Measurements from ENCODE around the gene NUP50. TPM values are rescaled to one million over a fixed set of nuclear protein-coding genes. Genes with fewer than 3 reads are reported as not detected.

Gene NUP50, protein sequence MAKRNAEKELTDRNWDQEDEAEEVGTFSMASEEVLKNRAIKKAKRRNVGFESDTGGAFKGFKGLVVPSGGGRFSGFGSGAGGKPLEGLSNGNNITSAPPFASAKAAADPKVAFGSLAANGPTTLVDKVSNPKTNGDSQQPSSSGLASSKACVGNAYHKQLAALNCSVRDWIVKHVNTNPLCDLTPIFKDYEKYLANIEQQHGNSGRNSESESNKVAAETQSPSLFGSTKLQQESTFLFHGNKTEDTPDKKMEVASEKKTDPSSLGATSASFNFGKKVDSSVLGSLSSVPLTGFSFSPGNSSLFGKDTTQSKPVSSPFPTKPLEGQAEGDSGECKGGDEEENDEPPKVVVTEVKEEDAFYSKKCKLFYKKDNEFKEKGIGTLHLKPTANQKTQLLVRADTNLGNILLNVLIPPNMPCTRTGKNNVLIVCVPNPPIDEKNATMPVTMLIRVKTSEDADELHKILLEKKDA
- total RNA-seq (2014; rRNA removed; shearing (Covaris generic)): 52.2 and 58.6 TPM in 2 replicates

DNA sequence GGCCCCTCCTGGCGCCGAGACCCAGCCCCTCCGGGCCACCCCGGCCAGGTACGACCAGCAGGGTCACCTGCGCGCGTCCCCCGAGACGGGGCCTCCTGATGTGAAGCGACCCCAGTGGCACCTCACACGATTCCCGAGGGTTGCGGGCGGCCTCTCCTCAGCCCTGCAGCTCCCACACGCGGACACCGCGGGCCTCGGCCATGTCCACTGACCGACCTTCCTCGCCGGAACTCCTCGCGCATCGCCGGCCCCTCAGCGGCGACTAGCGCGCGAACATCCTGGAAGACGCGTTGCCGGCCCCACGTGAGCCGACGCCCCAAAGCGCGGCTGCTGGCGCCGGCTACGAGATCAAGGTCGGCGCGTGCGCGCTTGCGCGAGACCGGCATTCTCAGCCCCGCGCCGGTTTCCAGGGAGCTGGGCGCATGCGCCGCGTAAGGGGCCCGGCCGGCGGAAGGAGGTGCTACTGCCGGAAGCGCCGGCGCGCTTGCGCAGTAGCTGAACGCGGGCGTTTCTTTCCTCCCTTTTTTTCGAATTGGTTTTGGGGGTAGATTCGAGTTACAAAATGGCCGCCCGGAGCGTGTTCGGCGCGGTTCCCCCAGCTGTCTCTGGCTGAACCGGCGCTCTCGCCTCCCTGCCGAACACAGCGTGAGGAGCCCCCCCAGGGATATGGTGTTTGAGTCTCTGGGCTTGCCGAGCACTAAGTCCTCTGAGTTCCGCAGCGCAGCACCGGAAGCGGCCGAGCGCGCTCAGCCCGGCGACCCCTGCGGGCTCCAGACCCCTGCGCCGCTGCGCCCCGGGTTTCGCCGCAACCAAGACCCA, at the start of gene NUP50:
Gene NUP50 (plus strand): TSS at position 475 of the 819 bp plus-strand sequence. CDS start 4,253 bp downstream, outside the sequence.
- Histone ChIP-seq H3K27me3 (no peaks in the 10 kb centered on the region), H3K27ac (peak within 1 kb of the TSS; percentile 89), H3K9me3 (replicated peaks) (no peaks in the 10 kb centered on the region), H3K4me3 (peak within 1 kb of the TSS; percentile 97), H3K36me3 (peaks cover 14% of the 10 kb centered on the region), H3K4me1 (peaks cover 19% of the 10 kb centered on the region)
- peak; percentile 91 to 95 for DNase-seq

DNA sequence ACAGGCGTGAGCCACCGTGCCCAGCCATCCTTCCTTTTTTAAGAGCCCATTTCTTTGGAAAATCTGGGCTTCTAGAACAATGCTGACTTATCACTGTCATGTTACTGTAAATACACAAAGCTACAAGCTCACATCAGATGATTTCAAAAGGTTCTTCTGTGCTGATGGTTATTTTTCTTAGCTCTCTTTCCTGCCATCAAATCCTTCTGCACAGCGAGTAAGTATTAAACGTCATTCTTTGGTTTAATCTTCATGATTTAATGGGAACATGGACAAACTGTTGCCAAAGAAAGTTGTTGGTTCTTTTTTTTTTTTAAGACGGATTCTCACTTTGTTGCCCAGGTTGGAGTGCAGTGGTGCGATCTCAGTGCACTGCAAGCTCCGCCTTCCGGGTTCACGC, 43.3 kb upstream of the NUP50 start:
- no peak overlapping the region for H3K27ac ChIP-seq
- no peaks in the 10 kb centered on the region for H3K9me3 ChIP-seq (replicated peaks)
- H3K27me3 ChIP-seq: no peaks in the 10 kb centered on the region
- H3K36me3 ChIP-seq: no peaks in the 10 kb centered on the region
- no peaks in the 10 kb centered on the region for H3K4me1 ChIP-seq
- no peak for DNase-seq
- no peak overlapping the region for H3K4me3 ChIP-seq

DNA sequence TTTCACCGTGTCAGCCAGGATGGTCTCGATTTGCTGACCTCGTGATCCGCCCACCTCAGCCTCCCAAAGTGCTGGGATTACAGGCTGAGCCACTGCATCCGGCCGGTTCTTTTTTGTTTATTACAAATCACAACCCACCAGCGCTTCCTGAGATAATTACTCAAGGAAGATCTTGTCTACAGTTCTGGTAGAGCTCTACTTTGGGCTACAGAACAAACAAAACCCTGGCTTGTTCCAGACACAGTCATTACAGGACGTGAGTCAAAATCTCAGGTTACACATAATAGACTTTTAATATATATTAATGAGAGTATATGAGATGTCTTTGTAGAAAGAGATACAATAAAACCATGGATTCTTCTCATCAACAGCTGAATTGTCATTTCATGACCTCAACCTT, 42.8 kb upstream of the NUP50 start:
- Histone ChIP-seq H3K27me3 (no peaks in the 10 kb centered on the region; the same call in 1 of the 2 replicates), H3K9me3 (replicated peaks) (no peaks in the 10 kb centered on the region), H3K27ac (no peak overlapping the region), H3K4me3 (no peak overlapping the region), H3K36me3 (no peaks in the 10 kb centered on the region), H3K4me1 (no peaks in the 10 kb centered on the region)
- no peak for DNase-seq

DNA sequence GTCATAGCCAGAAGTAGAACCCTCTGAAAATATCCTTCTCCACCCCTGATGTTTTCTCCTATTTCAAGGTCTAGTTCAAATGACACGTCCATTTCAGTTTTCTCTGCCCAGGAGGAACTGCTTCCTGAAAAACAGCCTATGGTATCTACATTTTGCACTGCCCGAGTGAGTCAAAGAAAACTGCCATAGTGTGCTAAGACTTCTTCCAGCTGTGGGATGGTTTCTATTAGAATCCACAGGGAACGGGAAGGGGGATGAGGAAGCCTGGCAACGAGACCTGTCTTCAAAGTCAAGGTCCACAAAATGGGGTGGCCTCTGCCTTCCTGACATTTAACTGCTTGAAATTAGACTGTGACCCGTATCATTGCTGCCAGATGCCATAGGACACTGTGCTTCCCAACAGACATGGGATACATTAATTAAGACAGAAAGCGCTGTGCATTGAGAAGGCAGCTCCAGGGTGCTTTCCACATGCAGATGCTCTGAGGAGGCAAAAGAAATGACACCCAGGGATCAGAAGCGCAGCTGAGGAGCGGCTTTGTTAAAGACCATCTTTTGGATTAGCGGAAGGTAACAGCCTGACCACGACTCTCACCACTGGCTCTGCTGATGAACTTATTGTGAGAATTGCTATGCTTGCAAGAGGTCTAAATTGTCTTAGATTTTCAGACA, 39.4 kb upstream of the NUP50 start:
- Histone ChIP-seq H3K27ac (no peak overlapping the region), H3K9me3 (replicated peaks) (no peaks in the 10 kb centered on the region), H3K27me3 (no peaks in the 10 kb centered on the region; the same call in 1 of the 2 replicates), H3K36me3 (no peaks in the 10 kb centered on the region), H3K4me3 (no peak overlapping the region), H3K4me1 (no peaks in the 10 kb centered on the region)
- DNase-seq: no peak

DNA sequence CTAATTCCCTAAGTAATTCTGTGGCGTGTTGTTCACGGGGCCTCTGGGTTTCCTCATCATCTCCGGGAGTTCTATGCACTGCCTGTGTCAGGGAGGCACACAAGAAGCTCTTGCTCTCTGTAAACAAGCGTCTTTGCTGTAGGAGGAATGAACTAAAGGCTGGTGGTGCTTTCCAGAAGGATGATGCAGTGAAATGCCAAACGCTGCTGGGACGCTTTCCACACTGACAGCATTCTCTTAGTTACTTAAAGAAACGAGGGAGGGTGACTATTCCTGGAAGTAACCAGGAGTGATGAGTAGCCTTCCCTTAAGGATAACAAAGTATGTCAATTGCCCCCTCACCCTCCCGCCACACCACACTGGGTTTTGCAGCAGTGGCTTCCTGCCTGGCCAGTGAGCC, 38.5 kb upstream of the NUP50 start:
- no peaks in the 10 kb centered on the region for H3K36me3 ChIP-seq
- H3K27me3 ChIP-seq: no peaks in the 10 kb centered on the region; the same call in 1 of the 2 replicates
- no peaks in the 10 kb centered on the region for H3K9me3 ChIP-seq (replicated peaks)
- no peak overlapping the region for H3K27ac ChIP-seq
- no peak overlapping the region for H3K4me3 ChIP-seq
- no peaks in the 10 kb centered on the region for H3K4me1 ChIP-seq
- DNase-seq: no peak

DNA sequence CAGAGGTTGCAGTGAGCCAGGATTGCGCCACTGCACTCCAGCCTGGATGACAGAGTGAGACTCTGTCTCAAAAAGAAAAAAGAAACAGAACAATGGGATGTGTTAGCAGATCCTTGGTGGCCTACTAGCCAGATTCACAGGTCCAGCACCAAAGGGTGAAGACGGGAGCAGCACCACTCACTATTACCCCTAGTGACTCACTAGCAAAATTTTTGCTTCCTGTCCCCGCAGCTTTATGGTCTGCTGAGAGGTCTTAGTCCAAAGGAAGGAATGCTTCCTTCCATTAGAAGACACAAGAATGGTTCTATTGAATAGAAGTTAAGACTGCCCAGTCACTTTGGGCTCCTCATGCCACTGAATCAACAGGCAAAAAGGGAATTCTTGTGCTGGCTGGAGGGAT, 35.9 kb upstream of the NUP50 start:
- Histone ChIP-seq H3K27me3 (no peaks in the 10 kb centered on the region; the same call in 1 of the 2 replicates), H3K4me3 (no peak overlapping the region), H3K9me3 (replicated peaks) (no peaks in the 10 kb centered on the region), H3K27ac (no peak overlapping the region), H3K4me1 (no peaks in the 10 kb centered on the region), H3K36me3 (no peaks in the 10 kb centered on the region)
- no peak for DNase-seq

DNA sequence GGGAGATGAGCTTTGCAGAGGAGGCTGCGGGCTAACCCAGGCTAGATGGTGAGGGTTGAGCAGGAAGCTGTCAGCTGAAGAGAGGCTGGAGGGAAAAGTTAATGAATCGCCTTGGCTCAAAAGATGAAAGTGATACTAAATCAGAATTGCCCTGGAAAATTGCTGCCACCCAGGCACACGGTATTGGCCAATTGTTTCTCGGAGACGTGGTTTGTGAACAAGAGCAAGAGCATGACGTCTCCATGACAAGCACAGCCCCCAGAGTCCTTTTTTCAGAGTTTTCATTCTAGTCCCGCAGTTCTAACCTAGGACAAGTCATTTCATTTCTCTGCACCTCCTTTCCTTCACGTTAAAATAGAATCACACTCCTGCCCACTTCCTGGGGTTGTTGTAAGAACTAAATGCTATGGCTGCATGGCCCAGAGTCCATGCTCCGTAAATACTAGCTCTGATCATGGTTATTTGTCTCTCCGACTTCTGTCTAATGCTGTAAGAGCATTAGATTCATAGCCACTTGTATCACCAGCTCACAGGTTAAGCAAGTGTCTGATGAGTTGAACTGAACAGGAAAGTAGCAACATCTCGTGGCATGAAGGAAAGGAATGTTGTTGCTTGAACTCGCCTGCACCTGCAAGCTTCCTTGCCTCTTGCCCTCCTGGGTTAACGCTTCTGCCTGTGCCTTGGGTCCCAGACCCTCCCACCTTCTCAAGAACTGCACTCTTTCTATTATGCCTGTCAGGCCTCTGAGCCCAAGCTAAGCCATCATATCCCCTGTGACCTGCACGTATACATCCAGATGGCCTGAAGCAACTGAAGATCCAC, 33.8 kb upstream of the NUP50 start:
- H3K36me3 ChIP-seq: no peaks in the 10 kb centered on the region
- H3K27me3 ChIP-seq: no peaks in the 10 kb centered on the region; the same call in 1 of the 2 replicates
- H3K27ac ChIP-seq: no peak overlapping the region
- H3K4me1 ChIP-seq: no peaks in the 10 kb centered on the region
- DNase-seq: no peak
- H3K9me3 ChIP-seq (replicated peaks): no peaks in the 10 kb centered on the region
- no peak overlapping the region for H3K4me3 ChIP-seq

DNA sequence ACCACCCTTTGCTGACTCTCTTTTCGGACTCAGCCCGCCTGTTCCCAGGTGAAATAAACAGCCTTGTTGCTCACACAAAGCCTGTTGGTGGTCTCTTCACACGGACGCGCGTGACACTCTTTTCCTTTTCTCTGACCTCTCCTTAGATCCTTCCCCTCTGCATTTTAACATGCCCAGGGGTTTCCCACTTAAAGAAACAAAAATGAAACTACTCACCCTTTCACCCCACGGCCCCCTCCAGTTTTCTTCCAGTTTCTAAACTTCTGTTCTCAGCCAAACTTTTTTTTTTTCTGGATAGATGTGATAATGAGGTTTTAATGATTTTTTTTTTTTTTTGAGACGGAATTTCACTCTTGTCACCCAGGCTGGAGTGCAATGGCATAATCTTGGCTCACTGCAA, 32.8 kb upstream of the NUP50 start:
- no peak overlapping the region for H3K4me3 ChIP-seq
- no peak for DNase-seq
- no peak overlapping the region for H3K27ac ChIP-seq
- H3K27me3 ChIP-seq: no peaks in the 10 kb centered on the region
- no peaks in the 10 kb centered on the region for H3K4me1 ChIP-seq
- no peaks in the 10 kb centered on the region for H3K9me3 ChIP-seq (replicated peaks)
- no peaks in the 10 kb centered on the region for H3K36me3 ChIP-seq

DNA sequence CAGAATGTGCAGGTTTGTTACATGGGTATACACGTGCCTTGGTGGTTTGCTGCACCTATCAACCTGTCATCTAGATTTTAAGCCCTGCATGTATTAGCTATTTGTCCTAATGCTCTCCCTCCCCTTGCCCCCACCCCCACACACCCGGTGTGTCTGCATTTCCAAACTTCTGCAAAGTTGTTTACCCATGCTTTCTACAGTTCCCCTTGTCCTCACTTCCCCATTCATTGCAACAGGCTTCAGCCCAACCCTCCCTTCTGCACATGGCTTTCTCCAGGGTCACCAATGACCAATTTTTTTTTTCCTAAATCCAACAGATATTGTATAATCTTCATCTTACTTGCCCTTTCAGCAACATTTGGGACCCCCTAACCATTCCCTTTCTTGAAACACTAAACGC, 32.0 kb upstream of the NUP50 start:
- Histone ChIP-seq H3K27me3 (no peaks in the 10 kb centered on the region), H3K4me1 (no peaks in the 10 kb centered on the region), H3K4me3 (no peak overlapping the region), H3K27ac (no peak overlapping the region), H3K9me3 (replicated peaks) (no peaks in the 10 kb centered on the region), H3K36me3 (no peaks in the 10 kb centered on the region)
- DNase-seq: no peak

DNA sequence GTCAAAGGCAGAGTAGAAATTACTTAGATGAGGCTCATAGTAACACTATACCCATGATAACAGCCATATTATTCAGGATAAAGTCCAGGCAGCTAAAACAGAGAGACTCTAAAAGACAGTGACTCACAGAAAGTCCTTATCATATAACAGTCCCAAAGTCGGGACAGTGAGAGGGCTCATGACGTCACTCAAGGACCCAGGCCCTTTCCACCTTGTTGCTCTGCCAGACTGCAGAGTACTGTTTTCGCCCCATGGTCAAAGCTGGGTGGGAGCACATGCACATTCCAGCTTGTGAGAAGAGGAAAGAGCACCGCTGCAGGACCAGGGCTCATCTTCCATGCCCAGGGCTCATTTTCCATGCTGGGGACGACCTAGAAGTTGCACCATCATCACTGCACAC, 29.4 kb upstream of the NUP50 start:
- no peak overlapping the region for H3K27ac ChIP-seq
- H3K27me3 ChIP-seq: no peaks in the 10 kb centered on the region
- DNase-seq: no peak
- H3K36me3 ChIP-seq: no peaks in the 10 kb centered on the region
- no peaks in the 10 kb centered on the region for H3K4me1 ChIP-seq
- no peaks in the 10 kb centered on the region for H3K9me3 ChIP-seq (replicated peaks)
- no peak overlapping the region for H3K4me3 ChIP-seq

DNA sequence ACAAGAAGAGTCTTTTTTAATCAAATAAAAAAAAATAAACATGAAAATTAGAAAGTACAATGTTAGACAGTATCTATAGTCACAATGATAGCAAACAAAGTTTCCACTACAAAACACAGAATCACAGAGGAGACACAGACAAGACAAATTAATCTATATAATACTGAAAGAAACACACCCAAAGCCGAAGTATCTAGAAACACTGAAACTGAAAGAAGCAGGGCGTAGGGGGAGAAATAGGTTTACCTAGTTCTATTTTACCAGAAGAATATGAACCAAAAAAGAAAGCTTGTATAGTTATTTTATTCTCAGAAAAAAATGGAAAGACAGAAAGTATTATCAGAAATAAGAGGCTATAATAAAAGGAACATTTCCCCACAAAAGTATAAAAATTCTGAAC, 27.1 kb upstream of the NUP50 start:
- H3K36me3 ChIP-seq: no peaks in the 10 kb centered on the region
- no peaks in the 10 kb centered on the region for H3K9me3 ChIP-seq (replicated peaks)
- H3K4me1 ChIP-seq: no peaks in the 10 kb centered on the region
- no peak for DNase-seq
- H3K4me3 ChIP-seq: no peak overlapping the region
- no peak overlapping the region for H3K27ac ChIP-seq
- no peaks in the 10 kb centered on the region for H3K27me3 ChIP-seq

DNA sequence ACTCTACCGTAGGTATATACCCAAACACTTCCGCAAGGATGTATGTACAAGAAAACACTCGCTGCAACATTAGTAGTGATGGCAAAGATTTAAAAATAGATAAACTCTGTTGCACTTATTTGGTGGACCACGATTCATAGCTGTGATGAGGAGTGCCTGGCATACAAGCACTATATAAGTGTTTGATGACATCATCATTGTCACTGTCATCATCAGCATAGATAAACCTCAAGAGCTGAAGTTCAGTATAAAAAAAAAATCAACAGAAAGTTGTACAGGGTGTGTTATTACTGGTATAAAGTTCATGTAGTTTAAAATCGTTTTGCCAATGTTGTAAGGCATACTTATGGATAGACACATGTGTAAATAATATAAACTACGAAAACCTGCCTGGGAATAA, 24.0 kb upstream of the NUP50 start:
- H3K27me3 ChIP-seq: no peaks in the 10 kb centered on the region
- no peaks in the 10 kb centered on the region for H3K9me3 ChIP-seq (replicated peaks)
- H3K4me3 ChIP-seq: no peak overlapping the region
- H3K27ac ChIP-seq: no peak overlapping the region
- DNase-seq: no peak
- H3K36me3 ChIP-seq: no peaks in the 10 kb centered on the region
- H3K4me1 ChIP-seq: no peaks in the 10 kb centered on the region

DNA sequence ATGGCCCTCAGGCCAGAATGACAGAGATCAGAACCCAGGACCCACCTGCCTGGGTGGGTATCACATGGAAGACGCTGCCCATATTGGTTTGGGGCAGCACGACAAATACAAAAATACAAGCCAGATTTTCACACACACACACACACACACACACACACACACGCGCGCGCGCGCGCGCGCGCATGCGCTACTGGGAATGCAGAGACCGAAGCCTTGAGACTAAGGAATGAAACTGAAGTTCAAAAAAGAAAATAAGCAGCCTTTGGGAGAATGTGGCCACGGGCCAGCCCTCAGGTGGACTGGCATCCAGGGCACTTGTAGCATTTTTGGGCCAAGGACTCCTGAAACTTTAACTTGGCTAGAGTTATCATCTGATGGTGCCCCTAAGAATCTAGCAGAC, 21.3 kb upstream of the NUP50 start:
- H3K4me3 ChIP-seq: no peak overlapping the region
- no peaks in the 10 kb centered on the region for H3K9me3 ChIP-seq (replicated peaks)
- H3K36me3 ChIP-seq: no peaks in the 10 kb centered on the region
- no peaks in the 10 kb centered on the region for H3K27me3 ChIP-seq
- DNase-seq: no peak
- no peak overlapping the region for H3K27ac ChIP-seq
- H3K4me1 ChIP-seq: no peaks in the 10 kb centered on the region

DNA sequence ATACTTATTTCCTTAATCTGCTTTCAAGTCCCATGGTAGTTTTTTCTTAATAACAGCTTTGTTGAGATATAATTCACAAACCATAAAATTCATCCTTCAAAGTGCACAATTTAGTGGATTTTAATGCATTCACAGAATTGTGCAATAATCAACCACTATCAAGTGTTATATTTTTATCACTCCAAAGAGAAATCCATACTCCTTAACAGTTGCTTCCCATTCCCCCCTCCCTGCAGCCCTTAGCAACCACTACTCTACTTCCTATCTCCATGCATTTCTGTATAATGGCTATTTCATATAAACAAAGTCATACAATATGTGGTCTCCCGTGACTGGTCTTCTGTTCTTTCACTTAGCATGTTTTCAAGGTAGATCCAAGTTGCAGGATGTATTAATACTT, 18.8 kb upstream of the NUP50 start:
- no peak for DNase-seq
- no peaks in the 10 kb centered on the region for H3K27me3 ChIP-seq

More for the DNA sequence above, 18.8 kb upstream of the NUP50 start:
- no peaks in the 10 kb centered on the region for H3K9me3 ChIP-seq (replicated peaks)
- H3K4me3 ChIP-seq: no peak overlapping the region
- no peak overlapping the region for H3K27ac ChIP-seq
- no peaks in the 10 kb centered on the region for H3K4me1 ChIP-seq
- no peaks in the 10 kb centered on the region for H3K36me3 ChIP-seq
